Parathyroid adenoma (tissue), 2 donors: ENCODE data around the gene TEX35.
"Not testable (repeated sequence)": the region's sequence is repeated elsewhere in the genome, so short reads cannot be mapped to it uniquely, and the experiment has no call there.

Source experiments
- H2AFZ ChIP-seq: fragments of 300-600 bp; sonication (generic); one replicate; pipeline ENCODE4 v1.7.0; 2017; ENCODE audit warnings: antibody characterized with exemption, mild to moderate bottlenecking
- H3K27ac ChIP-seq: fragments of 300-600 bp; sonication (generic); one replicate; pipeline ENCODE4 v1.7.0; 2017
- H3K27me3 ChIP-seq: fragments of 300-600 bp; sonication (generic); one replicate; pipeline ENCODE4 v1.7.0; 2017; ENCODE audit warnings: low read length; ENCODE audit not compliant: control insufficient read depth, insufficient read depth
- H3K36me3 ChIP-seq: fragments of 300-600 bp; sonication (generic); one replicate; pipeline ENCODE4 v1.7.0; 2017; ENCODE audit warnings: low read length; ENCODE audit not compliant: control insufficient read depth, insufficient read depth
- H3K4me1 ChIP-seq: fragments of 300-600 bp; sonication (generic); one replicate; pipeline ENCODE4 v1.7.0; 2017; ENCODE audit warnings: control low read depth
- H3K4me2 ChIP-seq: fragments of 300-600 bp; sonication (generic); one replicate; pipeline ENCODE4 v1.7.0; 2017; ENCODE audit warnings: low read length
- H3K4me3 ChIP-seq: fragments of 300-600 bp; sonication (generic); one replicate; pipeline ENCODE4 v1.7.0; 2017; ENCODE audit warnings: low read depth, low read length
- H3K79me2 ChIP-seq: fragments of 300-600 bp; sonication (generic); one replicate; pipeline ENCODE4 v1.7.0; 2017; ENCODE audit warnings: control low read depth
- H3K9ac ChIP-seq: fragments of 300-600 bp; sonication (generic); one replicate; pipeline ENCODE4 v1.7.0; 2017; ENCODE audit warnings: mild to moderate bottlenecking
- H3K9me3 ChIP-seq: fragments of 300-600 bp; sonication (generic); one replicate; pipeline ENCODE4 v1.7.0; 2017; ENCODE audit warnings: low read length; ENCODE audit not compliant: control insufficient read depth
- CTCF ChIP-seq: fragments of 300-600 bp; sonication (generic); IDR thresholded peaks from one replicate; pipeline ENCODE4 v1.7.0; 2017; ENCODE audit warnings: antibody characterized with exemption, mild to moderate bottlenecking
- donor health status: primary hyperparathyroidism.

The TEX35 gene

GRCh38 chr1:178552856-178553255 is 39.9 kb downstream of the TEX35 start:
- no peak overlapping the region for H3K4me2 ChIP-seq
- TF ChIP-seq CTCF, result no peak
- no peaks in the 10 kb centered on the region for H3K9me3 ChIP-seq
- H3K79me2 ChIP-seq, result no peaks in the 10 kb centered on the region
- no peaks in the 10 kb centered on the region for H3K27me3 ChIP-seq
- H3K27ac ChIP-seq, result no peak overlapping the region
- H3K4me1 ChIP-seq, result no peaks in the 10 kb centered on the region
- H3K4me3 ChIP-seq, result no peak overlapping the region
- H2AFZ ChIP-seq, result no peak overlapping the region
- no peak overlapping the region for H3K9ac ChIP-seq
- H3K36me3 ChIP-seq, result no peaks in the 10 kb centered on the region

GRCh38 chr1:178554351-178554750 is 41.4 kb downstream of the TEX35 start:
- H3K79me2 ChIP-seq, H2AFZ ChIP-seq, H3K27ac ChIP-seq, H3K4me2 ChIP-seq, H3K9me3 ChIP-seq, H3K9ac ChIP-seq, H3K36me3 ChIP-seq, H3K27me3 ChIP-seq, H3K4me1 ChIP-seq, H3K4me3 ChIP-seq: not testable (repeated sequence)

GRCh38 chr1:178555613-178556012 is 42.7 kb downstream of the TEX35 start:
- not testable (repeated sequence) for H2AFZ ChIP-seq, H3K4me3 ChIP-seq, H3K36me3 ChIP-seq, H3K4me1 ChIP-seq, H3K9me3 ChIP-seq, H3K79me2 ChIP-seq, H3K9ac ChIP-seq, H3K4me2 ChIP-seq, H3K27me3 ChIP-seq, H3K27ac ChIP-seq

GRCh38 chr1:178558816-178559215 is 45.9 kb downstream of the TEX35 start:
- H3K27ac ChIP-seq, H3K4me1 ChIP-seq, H3K79me2 ChIP-seq, H3K27me3 ChIP-seq, H3K4me2 ChIP-seq, H3K9me3 ChIP-seq, H3K36me3 ChIP-seq, H3K4me3 ChIP-seq, H3K9ac ChIP-seq, H2AFZ ChIP-seq: not testable (repeated sequence)

GRCh38 chr1:178560871-178561376 is 48.0 kb downstream of the TEX35 start:
- Histone ChIP-seq H3K79me2 (no peaks in the 10 kb centered on the region), H3K4me2 (no peak overlapping the region), H3K9ac (no peak overlapping the region), H3K4me3 (no peak overlapping the region), H3K27ac (no peak overlapping the region), H2AFZ (no peak overlapping the region), H3K27me3 (no peaks in the 10 kb centered on the region), H3K4me1 (no peaks in the 10 kb centered on the region), H3K36me3 (no peaks in the 10 kb centered on the region), H3K9me3 (no peaks in the 10 kb centered on the region)
- TF ChIP-seq CTCF, result no peak

- no peak overlapping the region for H3K27ac ChIP-seq
- H3K27me3 ChIP-seq, result no peaks in the 10 kb centered on the region
- no peak for TF ChIP-seq CTCF
- no peak overlapping the region for H3K4me3 ChIP-seq
- no peaks in the 10 kb centered on the region for H3K4me1 ChIP-seq
- H3K79me2 ChIP-seq, result no peaks in the 10 kb centered on the region
- no peaks in the 10 kb centered on the region for H3K9me3 ChIP-seq
- no peak overlapping the region for H3K4me2 ChIP-seq
- H3K9ac ChIP-seq, result no peak overlapping the region
- H2AFZ ChIP-seq, result no peak overlapping the region
- no peaks in the 10 kb centered on the region for H3K36me3 ChIP-seq
Observed at GRCh38 chr1:178563099-178563820, 50.4 kb downstream of the TEX35 start.
